ENCODE data around the gene BCL2L12. TPM values are rescaled to one million over a fixed set of nuclear protein-coding genes. Genes with fewer than 3 reads are reported as not detected.

The BCL2L12 gene
- total and polyA plus RNA-seq, 2 of the 13 experiments (the other 11 are each of a cell fraction or from before 2014, with no cell fraction given) = 26.8 to 40.8 TPM

- TF ChIP-seq ZNF652 (CRISPR knock-in tag; IDR thresholded peaks at IDR 0.05; ENCODE audit: borderline replicate concordance, low read depth) (no peak), CREM (IDR thresholded peaks at IDR 0.05) (peak; percentile 33; the same call in 1 of the 2 replicates), CREM (CRISPR knock-in tag; IDR thresholded peaks at IDR 0.05) (no peak), GLI4 (CRISPR knock-in tag; IDR thresholded peaks at IDR 0.05; ENCODE audit: borderline replicate concordance) (0 out of 2 replicates have a peak, but pooled peaks have one; percentile 33), RARG (CRISPR knock-in tag; IDR thresholded peaks at IDR 0.05; ENCODE audit: low read depth) (no peak), ZNF879 (CRISPR knock-in tag; IDR thresholded peaks at IDR 0.05) (0 out of 2 replicates have a peak, but pooled peaks have one; percentile 70), SMARCC2 (IDR thresholded peaks at IDR 0.05) (no peak), ZNF83 (CRISPR knock-in tag; IDR thresholded peaks at IDR 0.05; ENCODE audit: borderline replicate concordance) (peak; percentile 25; the same call in 1 of the 2 replicates), KLF9 (CRISPR knock-in tag; IDR thresholded peaks at IDR 0.05; ENCODE audit: low read depth) (peak; percentile 48; the same call in 1 of the 2 replicates), ZNF576 (CRISPR knock-in tag; IDR thresholded peaks at IDR 0.05) (no peak), THAP7 (CRISPR knock-in tag; IDR thresholded peaks at IDR 0.05) (peak; percentile 41; the same call in 1 of the 2 replicates), ZNF350 (CRISPR knock-in tag; IDR thresholded peaks at IDR 0.05; ENCODE audit: borderline replicate concordance, low read depth) (no peak), PRDM15 (CRISPR knock-in tag; IDR thresholded peaks at IDR 0.05) (peak; percentile 73; the same call in 1 of the 2 replicates), ZNF615 (CRISPR knock-in tag; IDR thresholded peaks at IDR 0.05; ENCODE audit: borderline replicate concordance) (no peak), GABPB1 (CRISPR knock-in tag; IDR thresholded peaks at IDR 0.05) (peak; percentile 77), ATF4 (CRISPR knock-in tag; IDR thresholded peaks at IDR 0.05) (peak in 1 of 2 experiments; percentile 12; a peak in 1 of 4 replicates), POLR2AphosphoS5 (IDR thresholded peaks at IDR 0.05; ENCODE audit: low read depth, low read length) (peak; percentile 75), PHF8 (CRISPR knock-in tag; IDR thresholded peaks at IDR 0.05) (peak; percentile 71), KMT2B (CRISPR knock-in tag; IDR thresholded peaks at IDR 0.05) (peak; percentile 45; the same call in 1 of the 2 replicates), KDM5B (CRISPR knock-in tag; IDR thresholded peaks at IDR 0.05; ENCODE audit: borderline replicate concordance) (peak; percentile 29), YEATS4 (CRISPR knock-in tag; IDR thresholded peaks at IDR 0.05; ENCODE audit: borderline replicate concordance) (peak; percentile 48; the same call in 1 of the 2 replicates), SCMH1 (CRISPR knock-in tag; IDR thresholded peaks at IDR 0.05; ENCODE audit: borderline replicate concordance) (no peak), NONO (IDR thresholded peaks at IDR 0.05) (no peak), NONO (CRISPR knock-in tag; conservative IDR thresholded peaks at IDR 0.05) (peak; percentile 79; the same call in 1 of the 2 replicates), U2AF2 (IDR thresholded peaks at IDR 0.05; ENCODE audit: low read depth, low read length) (no peak)
These were observed 1.3 kb upstream of the BCL2L12 start (continued) for GRCh38 chr19:49664171-49665035.

Data from HepG2 (cell line).